BLaER1 (cell line): Measurements from ENCODE around the gene ZBTB21.

ENCODE experiments used
- H3K27ac ChIP-seq: shearing (Covaris generic); formaldehyde crosslinking; 2 replicates; pipeline ENCODE4 v1.8.1; 2022
- H3K27me3 ChIP-seq: shearing (Covaris generic); formaldehyde crosslinking; 2 replicates; pipeline ENCODE4 v1.8.1; 2022
- H3K36me3 ChIP-seq: shearing (Covaris generic); formaldehyde crosslinking; 2 replicates; pipeline ENCODE4 v1.8.1; 2022
- H3K4me1 ChIP-seq: shearing (Covaris generic); formaldehyde crosslinking; 2 replicates; pipeline ENCODE4 v1.8.1; 2022
- H3K4me2 ChIP-seq: shearing (Covaris generic); formaldehyde crosslinking; 2 replicates; pipeline ENCODE4 v1.8.1; 2022
- H3K4me3 ChIP-seq: shearing (Covaris generic); formaldehyde crosslinking; 2 replicates; pipeline ENCODE4 v1.8.1; 2022
- H3K9ac ChIP-seq: shearing (Covaris generic); formaldehyde crosslinking; 2 replicates; pipeline ENCODE4 v1.8.1; 2022
- H3K9me3 ChIP-seq: shearing (Covaris generic); formaldehyde crosslinking; 2 replicates; pipeline ENCODE4 v1.8.1; 2022
- H4K20me1 ChIP-seq: shearing (Covaris generic); formaldehyde crosslinking; 2 replicates; pipeline ENCODE4 v1.8.1; 2022
- Cebpa-rat ChIP-seq: shearing (Covaris generic); IDR thresholded peaks from 2 replicates; pipeline ENCODE4 v1.8.1; 2022

Gene ZBTB21

DNA sequence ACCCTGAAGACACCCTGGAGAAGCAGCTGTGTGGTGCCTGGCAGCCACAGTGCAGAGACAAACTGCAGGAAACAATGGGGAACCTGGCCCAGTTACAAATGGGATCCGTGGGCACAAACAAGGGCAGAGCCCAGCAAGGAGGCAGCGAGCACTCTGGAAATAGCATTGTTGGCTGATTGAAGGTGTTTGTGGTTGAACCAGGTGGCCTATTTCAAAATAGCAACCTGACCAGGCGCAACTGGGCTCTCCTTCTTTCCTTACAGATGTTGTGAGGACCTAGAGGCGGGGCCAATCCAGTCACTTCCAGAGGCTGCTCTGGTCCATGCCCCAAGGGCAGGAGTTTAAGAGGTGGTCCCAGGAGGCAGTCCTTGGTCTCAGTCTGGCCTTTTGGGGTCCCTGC is 21.7 kb upstream of the ZBTB21 start:
- H3K4me2 ChIP-seq: peak overlapping the region; percentile 31
- no peaks in the 10 kb centered on the region for H3K9me3 ChIP-seq
- no peaks in the 10 kb centered on the region for H3K36me3 ChIP-seq
- H3K27me3 ChIP-seq: no peaks in the 10 kb centered on the region
- H3K4me3 ChIP-seq: no peak overlapping the region
- no peak overlapping the region for H3K27ac ChIP-seq
- no peaks in the 10 kb centered on the region for H4K20me1 ChIP-seq
- H3K9ac ChIP-seq: no peak overlapping the region
- peaks cover 15% of the 10 kb centered on the region for H3K4me1 ChIP-seq
- TF ChIP-seq Cebpa-rat: no peak

DNA sequence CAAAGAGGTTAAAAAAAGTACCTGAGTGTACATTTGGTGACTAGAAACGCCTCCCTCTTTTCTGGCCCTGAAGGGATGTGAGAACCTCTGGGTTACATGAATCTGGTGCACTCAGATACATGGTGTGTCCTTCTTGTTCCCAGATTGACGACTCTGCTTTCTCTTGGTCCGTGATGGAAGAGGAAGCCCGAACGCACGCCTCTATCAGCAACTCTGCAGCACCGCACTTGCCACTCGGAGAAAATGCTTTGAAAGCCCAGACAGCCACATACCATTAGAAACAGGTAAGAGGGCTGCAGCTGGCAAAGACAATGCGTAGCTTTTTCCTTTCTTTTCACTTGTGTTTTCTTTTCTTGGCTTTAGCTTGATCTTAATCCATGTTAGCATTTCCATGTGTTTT is 21.1 kb upstream of the ZBTB21 start:
- no peak overlapping the region for H3K27ac ChIP-seq
- no peak for TF ChIP-seq Cebpa-rat
- no peaks in the 10 kb centered on the region for H3K36me3 ChIP-seq
- H3K9me3 ChIP-seq: no peaks in the 10 kb centered on the region
- H3K9ac ChIP-seq: no peak overlapping the region
- H3K27me3 ChIP-seq: no peaks in the 10 kb centered on the region
- H3K4me2 ChIP-seq: peak overlapping the region; percentile 31; the same call in 1 of the 2 replicates
- H4K20me1 ChIP-seq: no peaks in the 10 kb centered on the region
- no peak overlapping the region for H3K4me3 ChIP-seq
- H3K4me1 ChIP-seq: peaks cover 15% of the 10 kb centered on the region

DNA sequence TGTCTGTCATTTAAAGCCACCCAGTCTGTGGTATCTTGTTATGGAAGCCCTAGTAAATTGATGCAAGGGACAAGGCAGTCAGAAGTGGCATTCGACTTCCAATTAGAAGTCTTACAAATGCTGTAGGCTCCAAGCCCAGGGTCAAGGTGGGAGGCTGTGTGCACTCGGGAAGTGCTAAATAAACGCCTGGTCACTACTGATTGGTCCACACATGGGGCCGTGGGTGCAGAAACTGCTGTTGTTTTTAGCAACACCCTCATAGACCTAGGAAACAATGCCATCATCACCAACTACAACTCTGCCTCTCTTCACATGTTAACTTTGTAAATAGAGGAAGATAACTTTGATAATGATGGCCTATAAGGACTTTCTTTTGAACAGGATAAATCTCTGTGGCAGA is 20.2 kb upstream of the ZBTB21 start:
- no peaks in the 10 kb centered on the region for H3K9me3 ChIP-seq
- H3K4me3 ChIP-seq: no peak overlapping the region

DNA sequence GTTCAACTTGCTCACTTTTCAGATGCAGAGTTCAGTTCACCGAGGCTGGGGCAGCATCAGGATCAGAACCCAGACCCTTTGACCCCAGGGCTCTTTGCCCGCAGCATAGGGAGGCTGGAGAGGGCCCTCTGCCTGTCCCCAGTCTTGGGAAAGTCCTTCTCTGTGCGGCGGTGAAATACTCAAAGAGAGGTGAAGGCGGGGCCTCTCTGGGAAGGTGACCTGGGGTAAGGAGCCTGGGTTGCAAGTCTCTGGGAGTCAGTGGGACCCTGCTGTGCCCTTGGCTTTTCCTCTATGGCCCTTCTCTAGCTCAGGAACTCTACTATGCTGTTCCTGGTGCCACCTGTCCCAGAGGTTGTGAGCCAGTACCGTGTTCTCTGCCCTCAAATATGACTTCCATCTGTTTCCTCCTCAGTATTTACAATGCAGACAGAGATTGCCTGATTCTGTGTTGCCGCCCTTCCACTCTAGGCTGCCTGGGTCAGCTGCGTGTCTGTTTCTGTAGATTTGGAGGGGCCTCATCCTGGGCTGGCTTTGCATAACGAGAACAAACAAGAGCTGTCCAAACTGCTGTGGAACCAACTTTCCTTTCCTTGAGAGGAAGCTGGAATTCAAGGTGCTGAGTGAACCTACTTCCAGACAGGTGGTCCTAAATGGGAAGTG is 18.7 kb upstream of the ZBTB21 start:
- no peaks in the 10 kb centered on the region for H3K27me3 ChIP-seq
- TF ChIP-seq Cebpa-rat: no peak
- no peaks in the 10 kb centered on the region for H4K20me1 ChIP-seq
- H3K9me3 ChIP-seq: no peaks in the 10 kb centered on the region
- no peak overlapping the region for H3K27ac ChIP-seq
- H3K4me3 ChIP-seq: no peak overlapping the region
- no peak overlapping the region for H3K9ac ChIP-seq
- no peak overlapping the region for H3K4me2 ChIP-seq
- H3K4me1 ChIP-seq: peaks cover 8% of the 10 kb centered on the region; the same call in 1 of the 2 replicates
- no peaks in the 10 kb centered on the region for H3K36me3 ChIP-seq

More for the DNA sequence above, 20.2 kb upstream of the ZBTB21 start:
- Histone ChIP-seq H3K4me2 (no peak overlapping the region), H4K20me1 (no peaks in the 10 kb centered on the region), H3K36me3 (no peaks in the 10 kb centered on the region), H3K4me1 (peaks cover 15% of the 10 kb centered on the region), H3K9ac (no peak overlapping the region), H3K27ac (no peak overlapping the region), H3K27me3 (no peaks in the 10 kb centered on the region)
- no peak for TF ChIP-seq Cebpa-rat

DNA sequence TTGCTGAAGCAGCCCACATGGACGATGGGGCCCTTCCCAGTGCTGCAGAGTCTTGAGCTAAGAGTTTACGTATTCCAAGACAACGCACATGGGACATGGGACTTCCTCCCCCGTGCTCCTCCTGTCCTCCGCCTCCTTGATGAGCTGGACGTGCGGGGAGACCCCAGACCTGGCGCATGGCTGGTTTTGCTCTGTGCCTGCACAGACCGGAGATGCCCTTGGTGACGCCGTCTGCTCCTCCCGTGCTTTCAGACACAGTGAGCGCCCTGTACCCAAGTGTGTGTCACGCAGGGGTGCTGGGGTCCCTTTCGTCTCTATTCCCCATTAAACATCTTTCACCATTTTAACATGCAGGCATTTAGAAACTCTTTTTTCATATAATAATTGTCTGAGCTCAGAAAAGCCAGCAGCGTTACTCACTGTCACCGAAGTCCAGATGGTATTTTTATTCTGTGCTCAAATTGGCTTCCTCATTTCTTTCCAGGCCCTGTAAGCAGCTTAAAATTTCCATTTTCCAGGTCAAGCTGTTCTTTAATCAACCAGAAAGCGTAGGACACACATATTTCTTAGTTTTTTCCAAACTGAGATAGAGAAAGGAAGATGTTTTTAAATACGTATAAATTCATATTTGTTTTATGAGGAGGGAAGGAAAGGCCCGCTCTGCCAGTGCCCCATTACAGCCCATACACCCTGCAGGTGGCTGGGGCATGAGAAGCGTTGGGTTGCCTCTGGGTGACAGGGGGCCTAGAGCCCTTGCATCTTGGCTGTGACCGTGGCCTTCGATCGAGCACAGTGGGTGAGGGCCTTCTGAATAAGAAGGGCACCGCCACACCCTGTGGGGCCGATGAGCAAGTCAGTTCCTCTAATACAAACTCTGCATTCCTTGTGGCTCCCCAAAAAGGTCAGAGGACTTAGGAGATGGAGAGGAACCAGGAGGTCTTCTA is 17.9 kb upstream of the ZBTB21 start:
- TF ChIP-seq Cebpa-rat: no peak
- H3K9ac ChIP-seq: no peak overlapping the region
- peaks cover 8% of the 10 kb centered on the region; the same call in 1 of the 2 replicates for H3K4me1 ChIP-seq
- no peaks in the 10 kb centered on the region for H3K36me3 ChIP-seq
- no peak overlapping the region for H3K4me3 ChIP-seq
- H3K4me2 ChIP-seq: no peak overlapping the region
- H4K20me1 ChIP-seq: no peaks in the 10 kb centered on the region
- H3K9me3 ChIP-seq: no peaks in the 10 kb centered on the region
- no peak overlapping the region for H3K27ac ChIP-seq
- H3K27me3 ChIP-seq: no peaks in the 10 kb centered on the region

DNA sequence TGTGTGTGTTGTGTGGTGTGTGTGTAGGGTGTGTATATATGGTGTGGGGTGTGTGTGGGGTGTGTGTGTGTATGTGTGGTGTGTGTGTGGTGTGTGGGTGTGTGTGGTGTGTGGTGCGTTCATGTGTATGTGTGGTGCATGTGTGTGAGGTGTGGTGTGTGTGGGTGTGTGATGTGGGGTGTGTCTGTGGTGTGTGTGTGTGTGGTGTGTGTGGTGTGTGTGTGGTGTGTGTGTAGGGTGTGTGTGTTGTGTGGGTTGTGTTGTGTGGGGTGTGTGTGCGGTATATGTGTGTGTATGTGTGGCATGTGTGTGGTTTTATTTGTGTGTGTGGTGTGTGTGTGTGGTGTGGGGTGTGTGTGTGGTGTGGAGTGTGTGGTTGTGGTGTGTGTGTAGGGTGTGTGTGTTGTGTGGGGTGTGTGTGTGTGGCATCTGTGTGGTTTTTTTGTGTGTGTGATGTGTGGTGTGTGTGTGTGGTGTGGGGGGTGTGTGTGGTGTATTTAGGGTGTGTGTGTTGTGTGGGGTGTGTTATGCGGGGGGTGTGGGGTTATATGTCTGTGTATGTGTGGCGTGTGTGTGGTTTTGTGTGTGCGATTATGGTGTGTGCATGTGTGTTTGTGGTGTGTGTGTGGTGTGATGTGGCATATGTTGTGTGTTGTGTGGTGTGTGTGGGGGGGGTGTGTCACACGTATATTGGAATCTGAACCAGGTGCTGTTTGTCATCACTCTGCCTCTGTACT is 17.1 kb upstream of the ZBTB21 start:
- Histone ChIP-seq H3K36me3 (no peaks in the 10 kb centered on the region), H3K4me3 (no peak overlapping the region), H4K20me1 (no peaks in the 10 kb centered on the region), H3K9ac (no peak overlapping the region), H3K4me2 (no peak overlapping the region), H3K9me3 (no peaks in the 10 kb centered on the region), H3K4me1 (peaks cover 8% of the 10 kb centered on the region; the same call in 1 of the 2 replicates), H3K27ac (no peak overlapping the region), H3K27me3 (no peaks in the 10 kb centered on the region)
- no peak for TF ChIP-seq Cebpa-rat

DNA sequence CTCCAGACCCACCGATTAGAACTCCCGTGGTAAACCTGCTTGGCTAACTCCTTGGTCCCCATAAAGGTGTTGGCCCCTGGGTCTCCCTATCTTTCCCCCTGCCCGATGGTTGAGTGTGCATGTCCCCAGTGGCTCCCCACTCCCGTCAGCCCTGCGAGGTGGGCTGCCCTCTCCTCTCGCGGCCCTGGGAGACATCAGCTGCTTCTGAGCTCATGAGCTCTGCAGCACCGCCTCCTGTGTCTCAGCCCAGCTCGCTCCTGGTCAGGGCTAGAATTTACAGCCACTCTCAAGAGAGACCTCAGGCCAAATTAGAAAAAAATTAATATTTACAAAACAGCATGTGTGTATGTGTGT is 15.9 kb upstream of the ZBTB21 start:
- H3K9ac ChIP-seq: no peak overlapping the region

DNA sequence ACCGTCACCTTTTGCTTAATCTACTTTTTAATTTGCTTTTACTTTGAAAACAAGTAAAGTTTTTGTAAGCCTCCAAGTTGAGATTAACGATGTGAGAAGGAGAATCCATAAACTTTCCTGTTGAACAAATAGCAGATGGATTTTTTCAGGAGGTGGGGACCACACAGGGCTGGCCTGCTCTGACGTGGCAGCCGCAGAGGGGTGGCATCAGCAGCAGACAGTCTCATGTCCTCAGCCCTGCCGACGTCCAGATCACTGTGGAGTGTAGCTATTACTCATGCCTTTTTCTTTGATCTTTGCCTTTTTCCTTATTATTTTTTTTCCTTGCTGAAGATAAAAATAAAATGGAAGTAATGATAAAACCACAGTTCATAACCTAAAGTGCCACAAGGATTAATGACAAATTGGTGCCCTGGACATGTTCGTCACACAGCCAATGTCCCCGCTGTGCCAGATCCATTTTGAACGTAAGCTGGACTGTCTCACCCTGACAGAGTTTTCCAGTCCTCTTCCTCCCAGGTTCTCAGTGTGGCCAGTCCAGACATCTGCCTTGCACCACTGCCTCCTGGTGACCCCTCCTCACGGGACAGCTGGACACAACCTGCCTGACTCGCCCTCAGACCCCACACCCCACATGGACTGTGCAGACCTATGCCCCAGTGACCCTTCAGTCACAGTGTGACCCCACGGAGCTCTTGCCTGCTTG is 15.4 kb upstream of the ZBTB21 start:
- no peak for TF ChIP-seq Cebpa-rat
- no peak overlapping the region for H3K9ac ChIP-seq
- no peaks in the 10 kb centered on the region for H3K27me3 ChIP-seq
- H3K9me3 ChIP-seq: no peaks in the 10 kb centered on the region
- H3K36me3 ChIP-seq: no peaks in the 10 kb centered on the region
- H3K27ac ChIP-seq: no peak overlapping the region
- no peaks in the 10 kb centered on the region for H3K4me1 ChIP-seq
- no peaks in the 10 kb centered on the region for H4K20me1 ChIP-seq
- no peak overlapping the region for H3K4me3 ChIP-seq
- H3K4me2 ChIP-seq: no peak overlapping the region

More for the DNA sequence above, 15.9 kb upstream of the ZBTB21 start:
- Histone ChIP-seq H4K20me1 (no peaks in the 10 kb centered on the region), H3K4me3 (no peak overlapping the region), H3K27ac (no peak overlapping the region), H3K4me2 (no peak overlapping the region), H3K36me3 (no peaks in the 10 kb centered on the region), H3K27me3 (no peaks in the 10 kb centered on the region), H3K4me1 (no peaks in the 10 kb centered on the region), H3K9me3 (no peaks in the 10 kb centered on the region)
- TF ChIP-seq Cebpa-rat: no peak

DNA sequence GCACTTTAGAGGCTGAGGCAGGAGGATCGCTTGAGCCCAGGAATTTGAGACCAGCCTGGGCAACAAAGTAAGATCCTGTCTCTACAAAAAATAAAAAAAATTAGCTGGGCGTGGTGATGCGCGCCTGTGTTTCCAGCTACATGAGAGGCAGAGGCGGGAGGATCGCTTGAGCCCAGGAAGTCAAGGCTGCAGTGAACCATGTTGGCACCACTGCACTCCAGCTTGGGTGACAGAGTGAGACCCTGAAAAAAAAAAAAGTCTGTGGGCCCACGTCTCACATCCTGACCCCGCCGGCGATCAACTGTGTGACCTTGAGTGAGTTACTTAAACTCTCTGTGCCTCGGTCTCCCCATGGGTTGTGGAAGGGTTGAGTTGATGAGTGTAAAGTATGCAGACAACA is 12.7 kb upstream of the ZBTB21 start:
- Histone ChIP-seq H3K4me1 (no peaks in the 10 kb centered on the region), H4K20me1 (no peaks in the 10 kb centered on the region), H3K9ac (no peak overlapping the region), H3K27me3 (no peaks in the 10 kb centered on the region), H3K27ac (no peak overlapping the region), H3K4me2 (no peak overlapping the region), H3K36me3 (no peaks in the 10 kb centered on the region), H3K9me3 (no peaks in the 10 kb centered on the region), H3K4me3 (no peak overlapping the region)
- no peak for TF ChIP-seq Cebpa-rat
